Stimulated activated naive CD8-positive, alpha-beta T cell treated with anti-CD3 and anti-CD28 coated beads, Interleukin-15, amount 100 ng/mL, for 72 hours (primary cell): ENCODE results near the gene AMH.

Experiments
- ATAC-seq: fragments of 150-1000 bp; cut with Tn5 transposase; 2 replicates; pipeline ENCODE4 v1.10.0; 2021; ENCODE audit warnings: mild to moderate bottlenecking, moderate library complexity
- DNase-seq, 2 donors: peaks; one replicate each; pipeline ENCODE4 v3.0.0; 2021 to 2022
- H3K27ac Mint-ChIP-seq, 2 donors: one replicate each; pipeline ENCODE4 v1.8.0; 2022; ENCODE audit warnings: mild to moderate bottlenecking in 2 of 2, mixed read lengths in 2 of 2, moderate library complexity in 2 of 2
- H3K27me3 Mint-ChIP-seq: one replicate; pipeline ENCODE4 v1.8.0; 2022; ENCODE audit warnings: mixed read lengths
- H3K4me1 Mint-ChIP-seq: one replicate; pipeline ENCODE4 v1.8.0; 2022; ENCODE audit warnings: mild to moderate bottlenecking, mixed read lengths
- H3K4me3 Mint-ChIP-seq, 2 donors: one replicate each; pipeline ENCODE4 v1.8.0; 2022; ENCODE audit warnings: mild to moderate bottlenecking in 2 of 2, mixed read lengths in 2 of 2, moderate library complexity in 1 of 2
- H3K9me3 Mint-ChIP-seq, 2 donors: one replicate each; pipeline ENCODE4 v1.8.0; 2022; ENCODE audit warnings: mixed read lengths in 2 of 2

AMH gene

DNA sequence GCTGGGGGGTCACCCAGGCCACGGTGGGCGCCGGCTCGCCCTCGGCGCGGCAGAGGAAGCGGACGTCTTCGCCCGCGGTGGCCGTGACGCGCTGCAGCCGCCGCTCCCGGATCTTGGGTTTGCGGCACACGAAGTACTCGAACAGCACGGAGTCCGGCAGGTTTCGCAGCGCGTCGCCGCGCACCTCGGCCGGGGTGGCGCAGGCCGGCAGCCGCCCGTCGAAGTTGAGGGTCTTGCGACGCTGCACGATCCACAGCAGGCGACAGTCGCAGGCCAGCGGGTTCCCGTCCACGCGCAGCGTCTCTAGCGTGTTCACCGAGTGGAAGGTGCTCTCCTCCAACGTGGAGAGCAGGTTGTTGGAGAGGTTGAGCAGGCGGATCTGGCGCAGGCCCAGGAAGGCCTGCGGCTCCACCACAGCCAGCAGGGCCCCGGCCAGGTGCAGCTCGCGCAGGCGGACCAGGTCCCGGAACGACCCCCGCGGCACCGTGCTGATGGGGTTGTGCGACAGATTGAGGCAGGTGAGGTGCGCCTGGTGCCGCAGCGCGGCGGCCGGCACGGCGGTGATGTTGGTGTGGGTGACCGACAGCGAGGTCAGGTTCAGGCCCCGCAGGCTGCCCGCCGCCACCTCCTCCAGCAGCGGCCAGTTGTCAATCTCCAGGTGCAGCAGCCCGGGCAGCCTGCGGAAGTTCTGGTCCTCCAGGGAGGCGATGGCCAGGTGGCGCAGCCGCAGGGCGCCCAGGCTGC, 41.5 kb downstream of the AMH start:
- Mint-ChIP-seq H3K27me3 (peaks cover 31% of the 10 kb centered on the region), H3K9me3 (no peaks in the 10 kb centered on the region), H3K27ac (peak overlapping the region in 1 of 2 donors; percentile 67), H3K4me3 (peak overlapping the region; percentile 71 to 94), H3K4me1 (peaks cover 45% of the 10 kb centered on the region)
- ATAC-seq, result peak; percentile 32
- no peak for DNase-seq

DNA sequence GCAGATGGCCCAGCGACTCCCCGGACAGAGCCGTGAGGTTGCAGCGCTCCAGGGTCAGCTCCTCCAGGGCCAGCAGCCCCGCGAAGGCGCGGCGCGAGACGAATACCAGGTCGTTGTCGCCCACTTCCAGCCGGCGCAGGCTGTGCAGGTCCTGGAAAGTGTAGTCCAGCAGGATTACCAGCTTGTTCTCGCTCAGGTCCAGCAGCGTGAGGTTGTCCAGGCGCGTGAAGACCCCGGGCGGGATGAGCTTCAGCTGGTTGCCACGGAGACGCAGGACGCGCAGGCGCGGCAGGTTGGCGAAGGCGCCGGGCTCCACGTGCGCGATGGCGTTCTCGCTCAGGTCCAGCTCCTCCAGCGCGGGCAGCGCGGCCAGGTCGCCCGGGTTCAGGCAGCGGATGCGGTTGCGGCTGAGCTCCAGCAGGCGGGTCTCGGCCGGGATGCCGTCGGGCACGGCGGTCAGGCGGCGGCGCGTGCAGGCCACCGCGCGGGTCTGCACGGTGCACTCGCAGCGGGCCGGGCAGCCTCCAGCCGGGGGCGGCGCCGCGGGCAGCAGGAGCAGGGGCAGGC, 42.1 kb downstream of the AMH start:
- H3K27me3 Mint-ChIP-seq, result peaks cover 31% of the 10 kb centered on the region
- H3K9me3 Mint-ChIP-seq, result no peaks in the 10 kb centered on the region
- no peak overlapping the region for H3K27ac Mint-ChIP-seq
- H3K4me1 Mint-ChIP-seq, result peaks cover 45% of the 10 kb centered on the region
- ATAC-seq (no peak), DNase-seq (no peak)
- peak overlapping the region; percentile 71 to 94 for H3K4me3 Mint-ChIP-seq

DNA sequence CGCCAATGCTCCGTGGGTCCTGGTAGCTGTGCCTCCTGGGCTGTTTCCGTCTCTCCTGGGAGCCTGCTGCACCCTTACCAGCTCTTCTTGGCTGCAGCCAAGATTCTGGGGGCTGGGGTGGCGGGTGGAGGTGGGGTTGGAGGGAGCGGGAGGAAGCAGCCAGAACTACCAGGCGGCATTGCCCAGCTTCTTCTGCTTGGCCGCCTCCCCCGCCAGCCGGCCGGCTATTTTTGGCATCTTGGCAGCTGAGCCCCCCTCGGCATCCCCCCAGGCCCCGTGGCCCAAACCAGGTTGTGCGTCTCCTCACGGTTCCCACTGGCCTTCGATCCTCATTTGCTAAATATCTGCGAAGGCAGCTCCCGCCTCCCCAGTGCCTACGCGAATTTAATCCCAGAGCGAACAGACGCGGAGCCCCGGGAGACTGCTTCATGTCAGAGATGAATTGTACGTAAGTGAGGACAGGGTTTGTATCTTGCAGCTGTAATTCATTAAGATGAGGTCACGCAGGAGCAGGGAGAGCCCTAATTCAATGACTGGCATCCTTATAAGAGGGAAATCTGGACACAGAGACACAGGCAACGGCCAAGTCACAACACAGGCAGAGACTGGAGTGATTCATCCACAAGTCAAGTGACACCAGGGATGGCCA, 45.7 kb downstream of the AMH start:
- peaks cover 26% of the 10 kb centered on the region for H3K4me1 Mint-ChIP-seq

DNA sequence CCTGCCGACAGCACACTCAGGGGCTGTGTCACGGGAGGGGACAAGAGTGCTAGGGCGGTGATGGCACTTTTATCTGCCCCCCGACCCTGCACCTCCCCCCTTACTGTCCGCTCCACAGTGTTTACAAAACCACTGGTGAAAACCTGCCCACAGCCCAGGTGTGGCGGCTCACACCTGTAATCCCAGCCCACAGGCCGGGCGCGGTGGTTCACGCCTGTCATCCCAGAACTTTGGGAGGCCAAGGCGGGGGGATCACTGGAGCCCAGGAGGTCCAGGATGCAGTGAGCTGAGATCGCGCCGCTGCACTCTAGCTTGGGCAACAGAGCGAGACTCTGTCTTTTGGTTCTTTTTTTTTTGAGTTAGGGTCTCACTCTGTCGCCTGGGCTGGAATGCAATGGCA, 47.0 kb downstream of the AMH start:
- Mint-ChIP-seq H3K27me3 (peaks cover 2% of the 10 kb centered on the region), H3K4me1 (peaks cover 15% of the 10 kb centered on the region), H3K27ac (no peak overlapping the region), H3K9me3 (no peaks in the 10 kb centered on the region), H3K4me3 (no peak overlapping the region)
- DNase-seq (no peak), ATAC-seq (no peak)

More for the DNA sequence above, 45.7 kb downstream of the AMH start:
- peaks cover 11% of the 10 kb centered on the region for H3K27me3 Mint-ChIP-seq
- H3K9me3 Mint-ChIP-seq, result no peaks in the 10 kb centered on the region
- no peak for ATAC-seq
- no peak for DNase-seq
- H3K4me3 Mint-ChIP-seq, result no peak overlapping the region
- no peak overlapping the region for H3K27ac Mint-ChIP-seq

DNA sequence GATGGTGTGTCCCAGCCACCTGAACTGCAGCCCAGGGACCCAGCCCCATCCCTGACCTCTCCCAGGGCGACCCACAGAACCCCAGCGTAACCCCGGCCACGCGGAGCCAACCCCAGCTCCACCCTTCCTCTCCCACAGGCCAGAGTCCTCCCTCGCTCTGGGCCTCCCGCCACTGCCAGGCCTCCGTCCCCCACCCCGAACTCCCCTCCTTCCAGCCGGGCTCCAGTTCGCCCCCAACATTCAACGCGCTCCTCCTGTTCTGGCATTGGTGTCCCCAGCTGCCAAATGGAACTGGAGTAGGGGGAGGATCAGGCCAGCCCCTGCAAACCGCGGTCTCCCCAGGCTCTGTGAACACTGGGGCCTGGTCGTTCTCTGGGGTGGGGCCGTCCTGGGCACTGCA, 51.4 kb downstream of the AMH start:
- ATAC-seq (no peak), DNase-seq (no peak)
- Mint-ChIP-seq H3K4me3 (no peak overlapping the region), H3K27me3 (peaks cover 46% of the 10 kb centered on the region), H3K27ac (peak overlapping the region in 1 of 2 donors; percentile 6), H3K9me3 (no peaks in the 10 kb centered on the region), H3K4me1 (peaks cover 17% of the 10 kb centered on the region)
